ENCODE measurements around the gene SLC44A1. TPM values are rescaled to one million over a fixed set of nuclear protein-coding genes. Genes with fewer than 3 reads are reported as not detected.

Gene SLC44A1
- total RNA-seq, 2 donors from 2014 or later: 10.7 to 19.5 TPM

- Histone ChIP-seq H3K27me3 (no peaks in the 10 kb centered on the region), H3K27ac (no peak overlapping the region), H3K9me3 (no peaks in the 10 kb centered on the region), H3K4me1 (no peaks in the 10 kb centered on the region), H3K4me3 (no peak overlapping the region), H3K36me3 (no peaks in the 10 kb centered on the region)
- DNase-seq (ENCODE audit: low spot score): no peak
- TF ChIP-seq CTCF (IDR thresholded peaks at IDR 0.05): no peak
Measured at GRCh38 chr9:105479846-105480245, 235.4 kb downstream of the SLC44A1 start.

- TF ChIP-seq CTCF (IDR thresholded peaks at IDR 0.05): no peak
- Histone ChIP-seq H3K4me3 (no peak overlapping the region), H3K27ac (no peak overlapping the region), H3K36me3 (no peaks in the 10 kb centered on the region), H3K27me3 (no peaks in the 10 kb centered on the region), H3K9me3 (no peaks in the 10 kb centered on the region), H3K4me1 (no peaks in the 10 kb centered on the region)
- no peak for DNase-seq (ENCODE audit: low spot score)
Measured at GRCh38 chr9:105483618-105484017, 239.2 kb downstream of the SLC44A1 start.

- no peak for DNase-seq (ENCODE audit: low spot score)
- no peak for TF ChIP-seq CTCF (IDR thresholded peaks at IDR 0.05)
- no peaks in the 10 kb centered on the region for H3K4me1 ChIP-seq
Measured at GRCh38 chr9:105484226-105484625, 239.8 kb downstream of the SLC44A1 start.

GRCh38 chr9:105485131-105485530 is 240.7 kb downstream of the SLC44A1 start:
- Histone ChIP-seq H3K27me3 (no peaks in the 10 kb centered on the region), H3K36me3 (no peaks in the 10 kb centered on the region), H3K4me3 (no peak overlapping the region), H3K4me1 (no peaks in the 10 kb centered on the region), H3K27ac (no peak overlapping the region), H3K9me3 (no peaks in the 10 kb centered on the region)
- no peak for DNase-seq (ENCODE audit: low spot score)
- TF ChIP-seq CTCF (IDR thresholded peaks at IDR 0.05): no peak

More at GRCh38 chr9:105484226-105484625, 239.8 kb downstream of the SLC44A1 start:
- no peaks in the 10 kb centered on the region for H3K36me3 ChIP-seq
- no peaks in the 10 kb centered on the region for H3K27me3 ChIP-seq
- no peak overlapping the region for H3K27ac ChIP-seq
- no peak overlapping the region for H3K4me3 ChIP-seq
- no peaks in the 10 kb centered on the region for H3K9me3 ChIP-seq

Other genes with a start within 250 kb of the SLC44A1 start
- gene FSD1L, start 203.4 kb downstream of the SLC44A1 start, total RNA-seq: 1 to 10 TPM; 1.6 to 1.7 TPM